ENCODE data around the gene NHLRC3.
A peak's percentile ranks its signal among the peaks of the same experiment; 100 is the strongest.

The NHLRC3 gene

GRCh38 chr13:39038569-39039030 is 344 bp downstream of the NHLRC3 start:
- DNase-seq (ENCODE audit: low spot score) (no peak), ATAC-seq (ENCODE audit: low read depth) (peak; percentile 11; the same call in 2 of the 3 replicates)
- peaks cover 3% of the 10 kb centered on the region for H3K4me1 ChIP-seq (ENCODE audit: insufficient read depth, poor library complexity, severe bottlenecking)

GRCh38 chr13:39039041-39039440 is 785 bp downstream of the NHLRC3 start:
- TF ChIP-seq CTCF (IDR thresholded peaks at IDR 0.05; ENCODE audit: poor library complexity, severe bottlenecking): no peak
- Histone ChIP-seq H3K36me3 (ENCODE audit: low read depth) (peaks cover 14% of the 10 kb centered on the region), H3K27ac (ENCODE audit: poor library complexity, severe bottlenecking) (peak overlapping the region; percentile 47), H3K9me3 (ENCODE audit: severe bottlenecking) (no peaks in the 10 kb centered on the region), H3K4me1 (ENCODE audit: insufficient read depth, poor library complexity, severe bottlenecking) (peaks cover 3% of the 10 kb centered on the region), H3K4me3 (ENCODE audit: severe bottlenecking) (peak overlapping the region; percentile 99), H3K27me3 (ENCODE audit: insufficient read depth, poor library complexity, severe bottlenecking) (no peaks in the 10 kb centered on the region)
- ATAC-seq (ENCODE audit: low read depth) (no peak), DNase-seq (ENCODE audit: low spot score) (no peak)

More at GRCh38 chr13:39038569-39039030, 344 bp downstream of the NHLRC3 start:
- peak overlapping the region; percentile 99 for H3K4me3 ChIP-seq (ENCODE audit: severe bottlenecking)
- no peaks in the 10 kb centered on the region for H3K9me3 ChIP-seq (ENCODE audit: severe bottlenecking)
- no peak for TF ChIP-seq CTCF (IDR thresholded peaks at IDR 0.05; ENCODE audit: poor library complexity, severe bottlenecking)
- H3K36me3 ChIP-seq (ENCODE audit: low read depth): peaks cover 18% of the 10 kb centered on the region
- no peaks in the 10 kb centered on the region for H3K27me3 ChIP-seq (ENCODE audit: insufficient read depth, poor library complexity, severe bottlenecking)
- H3K27ac ChIP-seq (ENCODE audit: poor library complexity, severe bottlenecking): peak overlapping the region; percentile 47

DNA sequence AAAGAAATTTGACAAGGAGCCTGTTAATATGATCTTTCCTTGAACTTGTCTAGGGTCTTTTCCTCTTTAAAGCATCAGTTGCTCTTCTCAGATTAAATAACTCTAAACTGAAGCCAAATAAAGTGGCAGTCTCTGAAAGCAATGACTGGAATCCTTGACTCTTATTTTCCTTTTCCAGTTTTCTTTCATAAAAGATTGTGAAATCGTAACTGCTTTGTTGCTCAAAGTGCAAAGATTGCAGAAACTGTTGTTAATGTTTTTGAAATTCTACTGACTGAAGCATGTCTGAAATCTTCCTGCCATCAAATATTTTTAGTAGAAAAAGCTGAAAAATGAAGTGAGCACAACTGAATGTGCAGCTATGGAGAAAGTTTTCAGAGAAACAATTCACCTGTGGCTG is 1.9 kb downstream of the NHLRC3 start:
- no peak for TF ChIP-seq CTCF (IDR thresholded peaks at IDR 0.05; ENCODE audit: poor library complexity, severe bottlenecking)
- Histone ChIP-seq H3K9me3 (ENCODE audit: severe bottlenecking) (no peaks in the 10 kb centered on the region), H3K4me3 (ENCODE audit: severe bottlenecking) (no peak overlapping the region), H3K27ac (ENCODE audit: poor library complexity, severe bottlenecking) (no peak overlapping the region), H3K27me3 (ENCODE audit: insufficient read depth, poor library complexity, severe bottlenecking) (no peaks in the 10 kb centered on the region), H3K4me1 (ENCODE audit: insufficient read depth, poor library complexity, severe bottlenecking) (no peaks in the 10 kb centered on the region), H3K36me3 (ENCODE audit: low read depth) (peaks cover 14% of the 10 kb centered on the region)
- ATAC-seq (ENCODE audit: low read depth) (no peak), DNase-seq (ENCODE audit: low spot score) (no peak)

- ATAC-seq (ENCODE audit: low read depth): no peak
- Histone ChIP-seq H3K36me3 (ENCODE audit: low read depth) (peaks cover 26% of the 10 kb centered on the region), H3K27me3 (ENCODE audit: insufficient read depth, poor library complexity, severe bottlenecking) (no peaks in the 10 kb centered on the region), H3K4me3 (ENCODE audit: severe bottlenecking) (no peak overlapping the region), H3K9me3 (ENCODE audit: severe bottlenecking) (no peaks in the 10 kb centered on the region), H3K4me1 (ENCODE audit: insufficient read depth, poor library complexity, severe bottlenecking) (no peaks in the 10 kb centered on the region), H3K27ac (ENCODE audit: poor library complexity, severe bottlenecking) (no peak overlapping the region)
- no peak for DNase-seq (ENCODE audit: low spot score)
- TF ChIP-seq CTCF (IDR thresholded peaks at IDR 0.05; ENCODE audit: poor library complexity, severe bottlenecking): no peak
Observed at GRCh38 chr13:39044536-39044935, 6.3 kb downstream of the NHLRC3 start.

- no peak overlapping the region for H3K4me3 ChIP-seq (ENCODE audit: severe bottlenecking)
- peaks cover 17% of the 10 kb centered on the region for H3K36me3 ChIP-seq (ENCODE audit: low read depth)
- DNase-seq (ENCODE audit: low spot score): no peak
- no peak for TF ChIP-seq CTCF (IDR thresholded peaks at IDR 0.05; ENCODE audit: poor library complexity, severe bottlenecking)
- no peaks in the 10 kb centered on the region for H3K4me1 ChIP-seq (ENCODE audit: insufficient read depth, poor library complexity, severe bottlenecking)
- peak; percentile 33; the same call in 1 of the 3 replicates for ATAC-seq (ENCODE audit: low read depth)
- H3K27ac ChIP-seq (ENCODE audit: poor library complexity, severe bottlenecking): no peak overlapping the region
- no peaks in the 10 kb centered on the region for H3K27me3 ChIP-seq (ENCODE audit: insufficient read depth, poor library complexity, severe bottlenecking)
- H3K9me3 ChIP-seq (ENCODE audit: severe bottlenecking): no peaks in the 10 kb centered on the region
Observed at GRCh38 chr13:39047560-39047959, 9.3 kb downstream of the NHLRC3 start.

All from RWPE2 (cell line).